ENCODE measurements around the gene ST6GALNAC4.

The ST6GALNAC4 gene

GRCh38 chr9:127930231-127931091, 13.6 kb upstream of the ST6GALNAC4 start, which contains the start of gene PIP5KL1 (continued):
- TF ChIP-seq, protein P1, sequence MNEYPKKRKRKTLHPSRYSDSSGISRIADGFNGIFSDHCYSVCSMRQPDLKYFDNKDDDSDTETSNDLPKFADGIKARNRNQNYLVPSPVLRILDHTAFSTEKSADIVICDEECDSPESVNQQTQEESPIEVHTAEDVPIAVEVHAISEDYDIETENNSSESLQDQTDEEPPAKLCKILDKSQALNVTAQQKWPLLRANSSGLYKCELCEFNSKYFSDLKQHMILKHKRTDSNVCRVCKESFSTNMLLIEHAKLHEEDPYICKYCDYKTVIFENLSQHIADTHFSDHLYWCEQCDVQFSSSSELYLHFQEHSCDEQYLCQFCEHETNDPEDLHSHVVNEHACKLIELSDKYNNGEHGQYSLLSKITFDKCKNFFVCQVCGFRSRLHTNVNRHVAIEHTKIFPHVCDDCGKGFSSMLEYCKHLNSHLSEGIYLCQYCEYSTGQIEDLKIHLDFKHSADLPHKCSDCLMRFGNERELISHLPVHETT (tag by site-specific recombination; IDR thresholded peaks at IDR 0.05): no peak
- TF ChIP-seq ZNF37A (tag by site-specific recombination; IDR thresholded peaks at IDR 0.05) (no peak), SP7 (tag by site-specific recombination; IDR thresholded peaks at IDR 0.05) (peak; percentile 38; the same call in 1 of the 2 replicates), RBAK (tag by site-specific recombination; IDR thresholded peaks at IDR 0.05) (no peak), ZNF530 (tag by site-specific recombination; IDR thresholded peaks at IDR 0.05; ENCODE audit: low read depth) (no peak), ZNF133 (tag by site-specific recombination; IDR thresholded peaks at IDR 0.05) (no peak), ZNF837 (tag by site-specific recombination; IDR thresholded peaks at IDR 0.05) (no peak), ZBTB6 (tag by site-specific recombination; IDR thresholded peaks at IDR 0.05) (no peak), ZNF560 (tag by site-specific recombination; IDR thresholded peaks at IDR 0.05; ENCODE audit: borderline replicate concordance) (no peak), ZNF449 (tag by site-specific recombination; IDR thresholded peaks at IDR 0.05) (no peak), ZNF350 (tag by site-specific recombination; IDR thresholded peaks at IDR 0.05) (no peak), YY1 (tag by site-specific recombination; IDR thresholded peaks at IDR 0.05) (no peak), ZNF292 (tag by site-specific recombination; IDR thresholded peaks at IDR 0.05; ENCODE audit: borderline replicate concordance, low read depth) (no peak), ZBTB8A (tag by site-specific recombination; IDR thresholded peaks at IDR 0.05) (peak; percentile 89), KLF1 (tag by site-specific recombination; IDR thresholded peaks at IDR 0.05) (peak; percentile 66), ZNF174 (tag by site-specific recombination; IDR thresholded peaks at IDR 0.05) (no peak), ZNF544 (tag by site-specific recombination; IDR thresholded peaks at IDR 0.05) (no peak), ZNF138 (tag by site-specific recombination; IDR thresholded peaks at IDR 0.05; ENCODE audit: borderline replicate concordance) (no peak), ZNF335 (tag by site-specific recombination; conservative IDR thresholded peaks at IDR 0.05) (peak; percentile 53; the same call in 1 of the 2 replicates), GLI4 (tag by site-specific recombination; IDR thresholded peaks at IDR 0.05) (no peak), ZNF423 (tag by site-specific recombination; IDR thresholded peaks at IDR 0.05) (no peak), ZNF19 (tag by site-specific recombination; IDR thresholded peaks at IDR 0.05; ENCODE audit: low read depth) (no peak), ZFP3 (tag by site-specific recombination; IDR thresholded peaks at IDR 0.05; ENCODE audit: low read depth) (no peak), ZNF366 (tag by site-specific recombination; conservative IDR thresholded peaks at IDR 0.05) (no peak), YY2 (tag by site-specific recombination; IDR thresholded peaks at IDR 0.05) (no peak), ZNF341 (tag by site-specific recombination; IDR thresholded peaks at IDR 0.05; ENCODE audit: low read depth) (0 out of 2 replicates have a peak, but pooled peaks have one; percentile 7)
- TF ChIP-seq, protein P2, sequence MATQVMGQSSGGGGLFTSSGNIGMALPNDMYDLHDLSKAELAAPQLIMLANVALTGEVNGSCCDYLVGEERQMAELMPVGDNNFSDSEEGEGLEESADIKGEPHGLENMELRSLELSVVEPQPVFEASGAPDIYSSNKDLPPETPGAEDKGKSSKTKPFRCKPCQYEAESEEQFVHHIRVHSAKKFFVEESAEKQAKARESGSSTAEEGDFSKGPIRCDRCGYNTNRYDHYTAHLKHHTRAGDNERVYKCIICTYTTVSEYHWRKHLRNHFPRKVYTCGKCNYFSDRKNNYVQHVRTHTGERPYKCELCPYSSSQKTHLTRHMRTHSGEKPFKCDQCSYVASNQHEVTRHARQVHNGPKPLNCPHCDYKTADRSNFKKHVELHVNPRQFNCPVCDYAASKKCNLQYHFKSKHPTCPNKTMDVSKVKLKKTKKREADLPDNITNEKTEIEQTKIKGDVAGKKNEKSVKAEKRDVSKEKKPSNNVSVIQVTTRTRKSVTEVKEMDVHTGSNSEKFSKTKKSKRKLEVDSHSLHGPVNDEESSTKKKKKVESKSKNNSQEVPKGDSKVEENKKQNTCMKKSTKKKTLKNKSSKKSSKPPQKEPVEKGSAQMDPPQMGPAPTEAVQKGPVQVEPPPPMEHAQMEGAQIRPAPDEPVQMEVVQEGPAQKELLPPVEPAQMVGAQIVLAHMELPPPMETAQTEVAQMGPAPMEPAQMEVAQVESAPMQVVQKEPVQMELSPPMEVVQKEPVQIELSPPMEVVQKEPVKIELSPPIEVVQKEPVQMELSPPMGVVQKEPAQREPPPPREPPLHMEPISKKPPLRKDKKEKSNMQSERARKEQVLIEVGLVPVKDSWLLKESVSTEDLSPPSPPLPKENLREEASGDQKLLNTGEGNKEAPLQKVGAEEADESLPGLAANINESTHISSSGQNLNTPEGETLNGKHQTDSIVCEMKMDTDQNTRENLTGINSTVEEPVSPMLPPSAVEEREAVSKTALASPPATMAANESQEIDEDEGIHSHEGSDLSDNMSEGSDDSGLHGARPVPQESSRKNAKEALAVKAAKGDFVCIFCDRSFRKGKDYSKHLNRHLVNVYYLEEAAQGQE (tag by site-specific recombination; IDR thresholded peaks at IDR 0.05): no peak
- TF ChIP-seq, protein P3, sequence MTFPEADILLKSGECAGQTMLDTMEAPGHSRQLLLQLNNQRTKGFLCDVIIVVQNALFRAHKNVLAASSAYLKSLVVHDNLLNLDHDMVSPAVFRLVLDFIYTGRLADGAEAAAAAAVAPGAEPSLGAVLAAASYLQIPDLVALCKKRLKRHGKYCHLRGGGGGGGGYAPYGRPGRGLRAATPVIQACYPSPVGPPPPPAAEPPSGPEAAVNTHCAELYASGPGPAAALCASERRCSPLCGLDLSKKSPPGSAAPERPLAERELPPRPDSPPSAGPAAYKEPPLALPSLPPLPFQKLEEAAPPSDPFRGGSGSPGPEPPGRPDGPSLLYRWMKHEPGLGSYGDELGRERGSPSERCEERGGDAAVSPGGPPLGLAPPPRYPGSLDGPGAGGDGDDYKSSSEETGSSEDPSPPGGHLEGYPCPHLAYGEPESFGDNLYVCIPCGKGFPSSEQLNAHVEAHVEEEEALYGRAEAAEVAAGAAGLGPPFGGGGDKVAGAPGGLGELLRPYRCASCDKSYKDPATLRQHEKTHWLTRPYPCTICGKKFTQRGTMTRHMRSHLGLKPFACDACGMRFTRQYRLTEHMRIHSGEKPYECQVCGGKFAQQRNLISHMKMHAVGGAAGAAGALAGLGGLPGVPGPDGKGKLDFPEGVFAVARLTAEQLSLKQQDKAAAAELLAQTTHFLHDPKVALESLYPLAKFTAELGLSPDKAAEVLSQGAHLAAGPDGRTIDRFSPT (tag by site-specific recombination; IDR thresholded peaks at IDR 0.05): no peak
- TF ChIP-seq, protein P4, sequence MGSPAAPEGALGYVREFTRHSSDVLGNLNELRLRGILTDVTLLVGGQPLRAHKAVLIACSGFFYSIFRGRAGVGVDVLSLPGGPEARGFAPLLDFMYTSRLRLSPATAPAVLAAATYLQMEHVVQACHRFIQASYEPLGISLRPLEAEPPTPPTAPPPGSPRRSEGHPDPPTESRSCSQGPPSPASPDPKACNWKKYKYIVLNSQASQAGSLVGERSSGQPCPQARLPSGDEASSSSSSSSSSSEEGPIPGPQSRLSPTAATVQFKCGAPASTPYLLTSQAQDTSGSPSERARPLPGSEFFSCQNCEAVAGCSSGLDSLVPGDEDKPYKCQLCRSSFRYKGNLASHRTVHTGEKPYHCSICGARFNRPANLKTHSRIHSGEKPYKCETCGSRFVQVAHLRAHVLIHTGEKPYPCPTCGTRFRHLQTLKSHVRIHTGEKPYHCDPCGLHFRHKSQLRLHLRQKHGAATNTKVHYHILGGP (tag by site-specific recombination; IDR thresholded peaks at IDR 0.05): no peak
